ENCODE results near the gene TMEM151B. TPM values are rescaled to one million over a fixed set of nuclear protein-coding genes. Genes with fewer than 3 reads are reported as not detected.

The TMEM151B gene
- total and polyA plus RNA-seq, 9 of the 15 experiments (the other 6 are each of a cell fraction or from before 2014, with no cell fraction given), result not detected

DNA sequence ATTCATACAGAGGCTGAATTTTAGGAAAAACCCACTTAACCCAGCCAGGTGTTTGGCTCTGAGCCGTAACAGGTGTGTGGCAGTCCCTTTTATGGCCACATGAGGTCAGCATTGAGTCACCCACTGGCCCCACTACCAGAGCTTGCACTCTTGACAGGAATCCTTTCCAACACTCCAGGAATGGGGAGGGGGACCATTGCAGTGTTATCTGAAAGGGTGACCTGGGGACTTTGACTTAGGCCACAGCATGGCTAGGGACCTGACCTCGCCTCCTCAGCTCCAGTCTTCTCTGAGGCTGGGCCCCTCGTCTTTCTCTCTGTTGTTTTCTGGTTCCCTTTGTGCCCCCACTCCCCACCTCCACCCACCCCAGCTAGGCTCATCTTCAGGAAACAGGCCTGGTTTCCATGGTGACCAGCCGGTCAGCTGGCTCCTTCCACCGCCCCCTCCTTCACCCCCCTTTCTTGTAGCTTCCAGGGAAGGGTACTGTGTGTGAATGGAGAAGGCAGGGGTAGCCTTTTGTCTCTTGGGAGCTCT lies 2.1 kb upstream of the TMEM151B start (continued):
- TF ChIP-seq, protein P1, sequence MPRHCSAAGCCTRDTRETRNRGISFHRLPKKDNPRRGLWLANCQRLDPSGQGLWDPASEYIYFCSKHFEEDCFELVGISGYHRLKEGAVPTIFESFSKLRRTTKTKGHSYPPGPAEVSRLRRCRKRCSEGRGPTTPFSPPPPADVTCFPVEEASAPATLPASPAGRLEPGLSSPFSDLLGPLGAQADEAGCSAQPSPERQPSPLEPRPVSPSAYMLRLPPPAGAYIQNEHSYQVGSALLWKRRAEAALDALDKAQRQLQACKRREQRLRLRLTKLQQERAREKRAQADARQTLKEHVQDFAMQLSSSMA (CRISPR knock-in tag; IDR thresholded peaks at IDR 0.05), result no peak
- TF ChIP-seq PRMT5 (CRISPR knock-in tag; IDR thresholded peaks at IDR 0.05) (no peak), ZNF212 (CRISPR knock-in tag; IDR thresholded peaks at IDR 0.05) (no peak), RAD21 (CRISPR knock-in tag; conservative IDR thresholded peaks at IDR 0.05 in 1 of 2, IDR thresholded peaks at IDR 0.05 in 1 of 2) (peak; percentile 82 to 95)

DNA sequence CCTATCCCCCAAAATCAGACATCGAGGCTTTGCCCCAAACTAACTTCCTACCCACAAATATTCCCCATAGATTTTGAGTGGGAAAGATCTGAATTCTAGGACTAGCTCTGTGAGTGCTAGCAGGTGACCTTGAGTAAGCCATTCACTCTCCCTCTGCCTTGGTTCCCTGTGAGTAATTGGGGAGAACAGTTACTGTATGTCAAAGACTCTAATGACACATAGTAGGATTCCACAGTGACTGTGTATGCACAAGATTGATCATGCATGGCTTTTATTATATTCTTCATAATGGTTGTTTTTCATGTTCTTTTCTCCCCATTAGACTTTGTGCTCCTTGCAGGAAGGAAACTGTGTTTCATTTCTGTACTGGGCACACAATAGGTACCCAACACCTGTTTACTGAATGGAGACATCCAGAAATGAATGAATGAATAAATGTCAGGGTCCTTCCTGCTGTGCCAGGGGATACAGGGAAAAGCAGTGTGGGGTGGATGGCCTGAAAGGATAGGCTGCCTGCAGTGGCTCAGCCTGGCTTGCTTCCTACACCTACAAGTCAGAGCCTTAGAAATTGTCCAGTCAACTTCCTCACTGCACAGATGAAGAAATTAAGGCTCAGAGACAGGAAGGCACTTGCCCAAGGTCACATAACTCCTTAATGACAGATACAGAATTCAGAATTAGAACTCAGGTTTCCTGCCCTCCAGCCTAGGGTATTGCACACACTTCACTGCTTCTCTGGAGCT lies 901 bp upstream of the TMEM151B start:
- no peaks in the 10 kb centered on the region for H3K36me3 ChIP-seq (ENCODE audit: control insufficient read depth, insufficient read depth, low read length)
- no peak overlapping the region for H3K4me3 ChIP-seq
- FAIRE-seq, result no peak
- H4K20me1 ChIP-seq (replicated peaks; ENCODE audit: control insufficient read depth, insufficient read depth, low read length), result peaks cover 6% of the 10 kb centered on the region; the same call in 1 of the 2 replicates
- no peak overlapping the region for H2AFZ ChIP-seq (ENCODE audit: low read depth, low read length)
- no TSS peak for BruUV-seq (replicated peaks)
- intact Hi-C loops (cut with micrococcal nuclease), result loop anchor here (2.0 to 5.0 kb wide), 2 partner anchors 172 to 187 kb away; no protein-coding TSS in a partner anchor
- peaks cover 8% of the 10 kb centered on the region for H3K79me2 ChIP-seq (ENCODE audit: control insufficient read depth, insufficient read depth, low read length)
- H3K9ac ChIP-seq (ENCODE audit: insufficient read depth in 1 of 2, low read depth in 2 of 2, low read length in 2 of 2), result no peak overlapping the region
- H3K27ac ChIP-seq (ENCODE audit: extremely low read depth, low read depth, low read length), result no peak overlapping the region
- no peak overlapping the region for H3K4me2 ChIP-seq (ENCODE audit: insufficient read depth, low read length)
- TF ChIP-seq ZKSCAN1 (IDR thresholded peaks at IDR 0.05; ENCODE audit: low read depth, low read length) (0 out of 2 replicates have a peak, but pooled peaks have one; percentile 57), PML (IDR thresholded peaks at IDR 0.05; ENCODE audit: low read length) (no peak)
- ATAC-seq, result no peak
- ChIA-PET POLR2A (interaction anchor here (0.6 to 8.2 kb wide), 11 partner anchors 9 to 389 kb away, joined by 3 to 69 read pairs (median 3); partner anchors contain the start of gene HSP90AB1), CTCF (ENCODE audit: low intra/inter-chr PET ratio) (interaction anchor here (1.2 to 4.6 kb wide), 2 partner anchors 36 to 69 kb away, joined by 7 to 61 read pairs; no protein-coding TSS in a partner anchor)
- H3K27me3 ChIP-seq (ENCODE audit: control insufficient read depth in 2 of 2, insufficient read depth in 2 of 2, low read length in 2 of 2), result peaks cover 43 to 50% of the 10 kb centered on the region in 2 experiments
- H3K9me3 ChIP-seq (replicated peaks; ENCODE audit: control insufficient read depth, insufficient read depth, low read depth, low read length), result no peaks in the 10 kb centered on the region
- peaks cover 4 to 25% of the 10 kb centered on the region in 2 experiments; a peak in 4 of 5 replicates for H3K4me1 ChIP-seq (replicated peaks in 1 of 2; ENCODE audit: control insufficient read depth in 2 of 2, insufficient read depth in 2 of 2, low read length in 2 of 2)
- DNase-seq (ENCODE audit: extremely low read depth in 1 of 4, low spot score in 3 of 4), result no peak
- no peaks in the 10 kb centered on the region for H3K9me1 ChIP-seq (ENCODE audit: control insufficient read depth, insufficient read depth, low read length)
- in situ Hi-C loops (cut with MboI), result loop anchor here (5.0 kb wide), 1 partner anchor 73 kb away; the partner anchor contains the start of gene SPATS1
- WGBS (ENCODE audit: insufficient coverage, low coverage, missing lambda C conversion rate), result 0% methylated on average over 1 of the region's 1 CpG

Measured in K562 (cell line).